COLO668 (cell line): Measurements from ENCODE around the gene RBM23.
"Not testable (repeated sequence)": the region's sequence is repeated elsewhere in the genome, so short reads cannot be mapped to it uniquely, and the experiment has no call there.

ENCODE experiments used
- DNase-seq: peaks from one replicate; lab custom pipeline; 2025; ENCODE audit not compliant: unreplicated experiment; lab: John Stamatoyannopoulos, UW

RBM23 gene

DNA sequence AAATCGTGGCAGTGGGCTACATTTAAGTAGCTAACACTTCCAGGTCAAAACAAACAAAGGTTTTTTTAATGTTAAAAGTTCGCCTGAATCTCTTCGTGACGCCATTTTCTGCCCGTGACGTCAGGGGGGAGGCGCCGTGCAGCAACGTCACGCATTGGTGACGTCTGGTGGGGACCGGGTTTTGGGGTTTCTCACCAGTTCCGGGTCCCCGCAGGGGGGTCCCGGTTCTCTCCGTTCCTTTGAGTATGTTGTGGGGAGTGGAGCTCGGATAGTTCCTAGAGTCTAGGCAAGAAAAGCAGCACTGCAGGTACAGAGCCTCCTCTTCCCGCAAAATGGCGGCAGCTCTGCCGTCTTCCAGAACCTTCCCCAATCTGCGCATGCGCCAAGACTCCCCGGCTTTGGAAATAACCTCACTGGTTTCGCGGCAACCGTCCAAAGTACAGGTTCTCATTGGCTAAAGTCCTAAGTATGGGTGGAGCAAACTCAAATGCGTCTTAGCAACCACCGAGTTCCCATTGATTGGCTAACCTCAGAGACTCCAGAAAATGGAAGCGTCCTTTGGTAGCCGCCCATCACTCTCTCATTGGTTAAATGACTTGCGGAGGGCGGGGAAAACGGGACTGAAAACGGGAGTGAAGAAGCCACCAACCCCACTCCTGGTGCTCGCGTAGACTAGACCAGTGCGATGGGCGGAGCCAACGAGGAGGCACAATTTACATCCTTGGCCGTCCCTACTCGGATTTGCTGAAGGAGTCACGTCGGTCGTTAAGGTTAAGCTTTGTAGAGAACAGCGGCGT, at the start of gene RBM23:
RBM23 (minus strand) TSS at position 346 of the 797 bp plus-strand sequence.
- DNase-seq: peak; percentile 100

DNA sequence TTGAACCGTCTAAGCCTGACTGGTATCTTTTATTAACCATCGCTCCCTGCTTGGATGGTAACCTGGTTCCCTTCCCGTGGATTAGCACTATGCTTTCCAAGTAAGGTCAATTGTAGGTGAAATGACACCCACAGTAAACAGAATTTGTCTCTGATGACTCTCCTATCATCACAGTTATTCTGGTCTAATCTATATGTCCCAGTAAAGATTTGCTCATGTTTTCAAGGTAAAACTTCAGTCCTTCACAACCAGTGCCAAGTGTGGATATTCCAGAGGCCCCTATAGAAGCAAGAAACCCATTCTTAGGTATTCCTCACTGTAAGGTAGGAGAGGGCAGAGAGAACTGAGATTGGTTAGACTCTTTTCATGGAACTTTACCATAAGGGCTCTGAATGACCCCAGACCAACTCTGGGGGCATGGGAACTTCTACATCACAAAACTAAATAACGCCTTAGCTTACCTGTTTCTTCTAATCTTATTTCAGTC, 47.9 kb upstream of the RBM23 start:
- DNase-seq: no peak

GRCh38 chr14:22965916-22966782, 47.2 kb upstream of the RBM23 start:
- not testable (repeated sequence) for DNase-seq

- DNase-seq: no peak
These were observed 43.2 kb upstream of the RBM23 start for GRCh38 chr14:22962061-22962676.

GRCh38 chr14:22955702-22956569, 37.0 kb upstream of the RBM23 start:
- no peak for DNase-seq

GRCh38 chr14:22952418-22952817, 33.5 kb upstream of the RBM23 start:
- DNase-seq: no peak

DNA sequence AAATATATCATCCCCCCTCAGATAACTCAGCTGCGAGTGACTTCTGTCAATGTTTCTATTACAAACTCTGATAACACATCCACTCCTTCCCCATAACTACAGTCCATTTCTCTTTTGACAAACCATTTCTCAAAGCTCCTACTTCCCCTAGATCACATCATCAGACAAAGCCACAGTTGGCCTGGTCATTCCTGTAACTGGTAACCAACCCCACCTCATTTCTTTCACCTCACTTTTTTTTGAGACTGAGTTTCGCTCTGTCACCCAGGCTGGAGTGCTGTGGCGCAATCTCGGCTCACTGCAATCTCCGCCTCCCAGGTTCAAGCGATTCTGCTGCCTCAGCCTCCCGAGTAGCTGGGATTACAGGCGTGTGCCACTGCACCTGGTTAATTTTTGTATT, 32.8 kb upstream of the RBM23 start:
- not testable (repeated sequence) for DNase-seq

DNA sequence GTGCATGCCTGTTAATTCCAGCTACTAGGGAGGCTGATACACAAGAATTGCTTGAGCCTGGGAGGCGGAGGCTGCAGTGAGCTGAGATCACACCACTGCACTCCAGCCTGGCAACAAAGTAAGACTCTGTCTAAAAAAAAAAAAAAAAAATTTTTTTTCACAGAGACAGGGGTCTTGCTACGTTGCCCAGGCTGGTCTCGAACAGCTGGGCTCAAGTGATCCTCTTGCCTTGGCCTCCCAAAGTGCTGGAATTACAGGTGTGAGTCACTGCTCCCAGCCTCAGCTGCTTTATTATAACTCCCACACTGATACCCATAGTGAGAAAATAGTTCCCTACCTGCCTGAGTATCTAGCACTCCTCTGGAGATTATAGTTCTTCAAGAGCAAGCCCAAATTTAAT, 26.7 kb upstream of the RBM23 start:
- no peak for DNase-seq

- no peak for DNase-seq
These were observed 20.7 kb upstream of the RBM23 start for GRCh38 chr14:22939684-22940083.

DNA sequence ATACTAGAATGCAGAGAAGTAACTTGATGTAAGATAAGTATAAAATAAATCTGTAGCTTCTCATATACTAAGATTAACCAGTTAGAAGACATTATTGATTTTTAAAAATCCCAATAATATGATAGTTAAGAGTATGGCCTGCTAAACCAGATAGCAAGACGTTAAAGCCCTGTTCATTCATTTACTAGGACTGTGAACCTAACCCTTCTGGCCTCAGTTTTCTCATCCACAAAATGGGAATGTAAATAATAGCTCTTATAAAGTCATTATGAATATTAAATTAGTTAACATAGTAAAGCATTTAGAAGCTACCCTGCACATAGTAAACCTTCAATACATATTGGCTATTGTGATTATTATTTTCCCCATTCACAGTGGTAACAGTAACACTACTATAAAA, 16.2 kb upstream of the RBM23 start:
- no peak for DNase-seq

GRCh38 chr14:22932146-22932545, 13.2 kb upstream of the RBM23 start:
- no peak for DNase-seq

DNA sequence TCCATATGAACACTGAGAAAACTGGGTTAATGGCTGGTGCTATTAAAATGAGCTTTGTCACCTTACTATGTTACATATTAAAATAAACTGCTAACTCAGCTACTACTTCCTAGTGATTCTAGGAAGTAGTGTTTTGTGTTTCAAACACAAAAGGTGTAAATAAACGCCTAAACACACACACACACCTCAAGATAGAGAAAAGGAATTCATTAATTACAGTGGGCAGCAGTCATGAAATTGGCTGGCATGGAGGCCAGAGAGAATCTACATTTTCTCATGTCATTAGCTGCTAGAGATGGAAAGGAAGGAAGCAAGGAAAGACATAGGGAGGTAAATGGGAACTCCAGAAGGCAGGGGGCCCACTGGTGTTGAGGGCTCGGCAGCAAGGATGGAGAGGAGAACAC, 11.0 kb upstream of the RBM23 start:
- no peak for DNase-seq

- peak; percentile 99 for DNase-seq
These were observed 10.4 kb upstream of the RBM23 start, which contains the start of gene PRMT5 for GRCh38 chr14:22929104-22929960. TSS of gene PRMT5 (minus strand) at chr14:22929376. CDS start at chr14:22929361, 15 bp downstream.

DNA sequence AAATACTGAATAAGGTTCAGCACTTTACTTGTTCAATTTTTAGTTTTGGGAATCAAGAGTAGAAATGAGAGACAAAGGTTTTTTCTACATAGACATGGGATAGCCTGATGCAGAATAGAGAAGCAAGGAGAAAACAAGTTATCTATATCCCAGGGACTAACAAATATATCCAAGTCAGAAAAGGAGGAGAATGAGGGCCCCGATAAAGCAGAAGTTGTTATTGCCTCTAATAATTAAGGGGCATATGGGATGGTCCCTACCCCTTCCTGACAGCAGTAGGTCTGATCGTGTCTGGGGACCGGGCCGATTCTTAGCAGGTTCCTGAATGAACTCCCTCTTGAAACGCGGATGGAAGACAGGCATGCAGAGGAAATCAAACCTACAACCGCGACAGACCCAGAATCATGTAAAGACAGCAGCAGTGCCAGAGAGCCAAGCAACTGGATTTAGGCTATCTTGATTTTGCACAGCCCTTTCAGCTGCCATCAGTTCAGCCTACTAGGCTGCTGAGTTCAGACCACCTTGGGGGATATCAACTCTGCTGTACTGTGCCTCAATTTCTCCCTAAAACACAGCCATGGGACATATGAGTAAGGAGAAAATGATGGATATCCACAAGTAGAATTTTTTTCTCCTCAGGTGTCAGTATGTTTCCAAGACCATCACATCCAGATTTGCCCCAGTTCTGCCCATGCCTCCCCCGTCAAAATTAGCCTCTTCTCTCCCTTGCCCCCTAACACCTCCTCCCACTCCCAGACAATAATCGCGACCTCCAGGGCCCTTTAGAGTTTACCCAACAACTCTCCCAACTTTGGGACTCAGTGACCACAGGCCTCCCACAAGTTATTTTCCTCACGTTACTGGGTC, 9.5 kb upstream of the RBM23 start:
- peak; percentile 6 for DNase-seq

DNA sequence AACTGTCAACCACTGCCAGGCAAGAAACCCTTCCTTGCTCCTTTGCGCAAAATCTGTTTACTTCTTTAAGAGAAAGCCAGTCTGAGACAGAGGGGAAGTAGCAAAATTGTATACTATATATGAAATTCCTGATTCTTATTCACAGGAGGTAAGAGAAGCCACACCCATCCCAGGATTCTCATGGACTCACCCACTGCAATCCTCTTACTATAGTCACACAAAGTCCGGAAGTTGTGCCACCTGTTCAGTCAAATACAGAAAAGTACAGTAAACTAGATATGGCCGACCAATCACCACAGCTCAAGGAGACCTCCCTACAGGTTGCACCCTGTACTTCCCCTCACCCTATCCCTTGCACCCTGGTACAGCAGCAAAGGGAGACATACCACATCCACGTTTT, 7.4 kb upstream of the RBM23 start:
- DNase-seq: no peak

DNA sequence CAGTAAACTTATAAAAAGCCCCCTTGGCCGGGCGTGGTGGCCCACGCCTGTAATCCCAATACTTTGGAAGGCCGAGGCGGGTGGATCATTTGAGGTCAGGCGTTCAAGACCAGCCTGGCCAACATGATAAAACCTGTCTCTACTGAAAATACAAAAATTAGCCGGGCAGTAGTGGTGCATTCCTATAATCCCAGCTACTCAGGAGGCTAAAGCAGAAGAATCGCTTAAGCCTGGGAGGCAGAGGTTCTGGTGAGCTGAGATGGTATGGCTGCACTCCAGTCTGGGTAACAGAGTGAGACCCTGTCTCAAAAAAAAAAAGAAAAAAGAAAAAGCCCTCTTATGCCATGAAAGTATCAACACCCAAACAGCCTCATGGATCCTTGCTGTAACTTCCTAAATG, 6.6 kb upstream of the RBM23 start:
- no peak for DNase-seq

- DNase-seq: no peak
These were observed 4.8 kb upstream of the RBM23 start for GRCh38 chr14:22923746-22924145.

DNA sequence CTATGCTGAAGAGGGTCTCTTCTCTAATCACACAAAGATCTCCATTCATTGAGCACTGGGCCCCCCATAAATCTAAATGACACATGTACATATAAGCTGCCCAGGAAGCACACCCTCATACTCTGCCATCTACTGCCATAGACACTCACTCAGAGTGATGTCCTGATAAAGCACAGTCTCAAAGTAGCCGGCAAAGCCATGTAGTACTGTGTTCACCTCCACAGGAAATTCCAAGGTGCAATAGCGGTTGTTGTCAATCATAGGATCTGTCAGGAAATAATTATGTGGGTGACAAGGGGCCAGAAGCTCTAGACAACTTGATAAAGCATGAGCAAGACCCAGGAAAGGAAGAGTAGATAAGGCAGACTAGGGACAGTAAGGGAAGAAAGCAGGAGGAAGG, 3.3 kb upstream of the RBM23 start:
- DNase-seq: no peak

DNA sequence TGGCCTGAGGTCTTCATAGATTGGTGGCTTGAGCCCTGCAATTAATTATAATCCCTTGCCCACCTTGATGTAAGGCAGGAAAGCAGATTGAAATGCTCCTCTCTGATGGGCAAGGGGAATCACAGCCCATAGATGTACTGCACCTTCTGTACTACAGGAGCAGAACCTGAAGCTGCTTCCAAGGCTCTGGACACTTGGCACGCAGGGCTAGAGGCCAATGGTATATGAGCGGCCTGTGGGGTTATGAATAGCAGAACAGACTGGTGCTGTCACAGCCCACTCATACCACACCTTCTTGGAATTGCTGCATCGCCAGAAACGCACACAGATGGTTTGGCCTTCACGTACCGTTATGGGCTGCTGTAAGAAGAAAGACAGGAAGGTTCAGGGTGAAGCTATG, 1.7 kb upstream of the RBM23 start:
- no peak for DNase-seq
